CD4-positive, alpha-beta T cell treated with Interferon alpha-2 for 1 hour (primary cell): ENCODE results near the gene COL4A2.
"Not testable (repeated sequence)": the region's sequence is repeated elsewhere in the genome, so short reads cannot be mapped to it uniquely, and the experiment has no call there.

ENCODE experiments used
- DNase-seq, 2 donors: peaks; one replicate each; pipeline ENCODE4 v3.0.0-alpha.2; 2020 to 2022

The COL4A2 gene

DNA sequence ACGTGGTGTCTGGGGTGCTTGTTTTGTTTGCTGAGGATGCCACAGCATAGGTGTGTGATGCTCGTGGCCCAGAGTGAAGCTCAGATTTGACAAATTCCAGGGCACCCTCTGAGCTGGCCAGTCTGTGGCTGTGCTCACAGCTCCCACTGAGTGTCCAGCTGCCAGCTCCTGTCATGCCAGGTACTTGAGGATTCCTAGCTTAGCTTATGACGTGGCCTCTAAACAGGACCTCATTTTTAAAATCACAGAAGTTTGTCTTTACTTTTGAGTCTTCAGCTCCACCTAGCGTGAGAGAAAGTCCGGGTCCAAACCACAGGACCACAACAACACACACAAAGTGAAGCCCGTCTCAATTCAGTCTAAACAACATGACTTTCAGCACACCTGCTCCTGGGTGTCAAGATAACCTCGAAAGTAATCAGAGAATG, 137.2 kb downstream of the COL4A2 start:
- no peak for DNase-seq

DNA sequence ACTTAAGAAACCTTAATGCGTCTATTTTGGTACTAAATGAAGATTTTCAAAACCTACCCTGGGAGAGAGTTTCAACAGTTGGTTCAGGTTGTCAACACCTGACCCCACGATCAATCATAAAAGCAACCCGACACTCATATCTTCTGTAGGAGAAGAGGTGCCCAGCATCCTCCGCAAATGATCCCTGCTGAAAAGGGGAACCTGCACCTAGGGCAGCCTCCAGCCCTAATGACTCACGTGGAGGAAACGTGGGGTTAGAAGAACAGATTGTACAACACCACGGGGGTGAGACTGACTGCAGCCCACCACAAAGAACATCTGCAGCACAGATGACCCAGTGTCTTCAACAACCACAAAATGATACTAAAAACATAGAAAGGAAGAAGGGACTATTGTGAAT, 138.1 kb downstream of the COL4A2 start:
- DNase-seq = no peak

DNA sequence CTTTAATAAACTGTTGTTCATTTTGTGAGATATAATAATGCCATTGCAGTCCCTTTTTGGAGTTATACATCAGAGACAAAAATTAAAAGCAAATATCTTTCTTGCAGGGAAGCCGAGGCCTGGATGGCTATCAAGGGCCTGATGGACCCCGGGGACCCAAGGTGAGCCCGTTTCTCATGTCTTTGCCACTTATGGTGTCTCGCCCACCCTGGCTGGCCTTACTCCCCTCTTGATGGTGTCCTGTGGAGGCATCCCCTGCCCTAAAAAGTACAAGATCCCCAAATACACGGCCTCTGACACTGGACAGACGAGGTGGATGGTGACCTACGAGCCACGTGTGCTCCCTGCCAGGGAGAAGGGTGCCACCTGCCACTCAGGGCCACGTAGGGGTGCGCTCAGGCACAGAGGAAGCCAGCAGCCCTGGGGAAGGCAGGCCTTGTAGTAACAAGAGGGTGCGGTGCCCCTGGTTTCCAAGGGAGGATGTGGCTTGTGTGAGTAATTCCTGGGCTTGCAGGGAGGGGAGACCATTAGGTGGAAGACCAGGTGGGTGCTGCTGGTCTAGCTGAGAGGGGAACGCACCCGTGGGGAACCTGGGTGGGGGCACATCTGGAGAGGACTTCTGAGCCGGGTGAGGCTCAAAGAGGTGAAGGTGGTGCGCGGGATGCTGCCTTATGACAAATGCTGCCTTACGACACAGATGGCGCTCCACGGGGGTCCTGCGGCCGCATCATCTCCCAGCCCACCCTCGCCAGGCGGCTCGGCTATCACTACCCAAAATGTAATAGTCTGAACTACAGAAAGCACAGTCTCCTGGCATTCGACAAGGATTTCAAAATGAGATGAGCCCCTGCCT, 138.9 kb downstream of the COL4A2 start:
- DNase-seq = no peak

DNA sequence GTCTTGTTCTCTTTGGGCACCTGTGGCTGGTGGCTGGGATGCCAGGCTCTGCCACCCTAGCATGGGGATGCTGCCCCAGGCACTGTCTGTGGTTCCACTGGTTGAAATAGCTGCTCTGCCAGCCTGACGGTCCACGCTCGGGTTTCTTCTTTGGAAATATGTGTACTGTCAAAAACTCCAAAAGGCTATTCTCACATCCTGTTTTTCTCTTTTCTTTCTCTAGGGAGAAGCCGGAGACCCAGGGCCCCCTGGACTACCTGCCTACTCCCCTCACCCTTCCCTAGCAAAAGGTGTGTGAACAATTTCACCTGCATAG, 139.4 kb downstream of the COL4A2 start:
- no peak for DNase-seq

DNA sequence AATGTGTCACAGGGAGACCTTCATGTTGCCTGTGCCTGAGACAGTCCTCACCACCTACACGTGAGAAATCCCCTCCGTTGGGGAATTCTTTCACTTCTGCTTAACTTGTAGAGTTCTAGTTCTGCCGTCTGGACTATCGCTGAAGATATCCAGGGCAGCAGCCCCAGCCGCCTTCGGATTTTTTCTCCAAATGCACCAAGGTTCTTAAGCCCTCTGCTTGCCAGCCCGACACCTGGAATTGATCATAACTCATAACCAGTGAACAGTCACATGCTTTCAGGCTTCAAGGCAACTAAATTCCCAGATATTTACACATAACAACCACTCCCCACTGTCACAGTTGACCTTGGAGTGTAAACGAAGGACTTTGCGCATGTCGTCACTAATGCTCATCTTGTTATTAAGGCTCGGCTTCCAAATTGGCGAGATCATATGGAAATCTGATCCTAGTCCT, 140.0 kb downstream of the COL4A2 start:
- DNase-seq = no peak

DNA sequence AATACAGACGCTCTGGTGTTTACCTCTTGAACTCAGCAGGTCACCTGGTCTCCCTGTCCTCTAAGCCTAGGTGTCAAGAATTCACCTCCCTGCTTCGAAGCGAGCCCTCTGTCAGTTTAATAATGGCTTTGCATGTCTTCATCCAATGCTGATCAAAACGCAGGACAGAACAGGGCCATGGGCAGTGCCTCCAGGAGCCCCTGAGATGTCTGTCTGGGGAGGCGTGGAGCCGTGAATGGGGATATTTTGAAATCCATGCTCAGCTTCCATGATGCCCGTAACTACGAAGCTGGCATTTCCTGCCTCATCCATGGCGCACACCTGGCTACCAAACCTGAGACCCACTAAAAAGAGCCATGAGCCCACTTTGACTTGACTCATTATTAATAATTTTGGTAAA, 140.7 kb downstream of the COL4A2 start:
- DNase-seq = no peak

DNA sequence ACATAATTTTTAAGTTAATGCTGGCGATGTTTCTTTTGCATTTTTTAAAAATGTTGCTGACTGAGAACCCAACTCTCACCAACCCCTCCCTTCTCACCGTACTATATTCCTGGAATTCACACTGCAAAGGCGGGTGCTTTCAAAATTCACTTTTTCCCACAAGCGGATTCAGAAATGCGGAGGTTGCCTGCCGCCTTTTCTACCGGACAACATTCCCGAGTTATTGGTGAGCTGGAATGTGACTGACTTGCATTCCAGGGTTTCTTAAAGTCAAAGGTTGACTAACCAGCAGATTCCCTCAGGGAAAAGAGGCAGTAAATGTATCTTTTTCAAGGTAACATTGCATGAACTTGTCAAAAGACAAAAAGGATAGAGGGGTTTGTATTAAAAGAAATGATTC, 141.1 kb downstream of the COL4A2 start:
- no peak for DNase-seq

DNA sequence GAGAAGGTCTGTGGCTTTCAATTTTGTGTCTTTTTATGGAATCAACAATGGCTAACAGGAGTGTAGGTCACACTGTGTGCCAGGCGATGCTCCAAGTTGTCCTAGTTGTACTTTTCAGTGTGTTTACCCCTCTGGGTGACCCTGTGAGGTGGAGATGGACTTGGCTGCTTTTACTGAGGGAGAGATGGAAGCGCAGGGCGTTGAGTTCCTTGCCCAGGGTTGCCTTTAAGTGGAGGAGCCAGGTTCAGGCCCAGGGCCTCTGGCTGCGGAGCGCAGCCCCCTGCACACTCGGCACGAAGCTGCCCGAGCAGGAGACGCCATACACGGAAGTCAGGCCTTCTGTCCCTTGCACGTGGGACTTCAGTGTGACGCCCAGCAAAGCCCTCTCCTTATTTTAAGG, 141.6 kb downstream of the COL4A2 start:
- no peak for DNase-seq

DNA sequence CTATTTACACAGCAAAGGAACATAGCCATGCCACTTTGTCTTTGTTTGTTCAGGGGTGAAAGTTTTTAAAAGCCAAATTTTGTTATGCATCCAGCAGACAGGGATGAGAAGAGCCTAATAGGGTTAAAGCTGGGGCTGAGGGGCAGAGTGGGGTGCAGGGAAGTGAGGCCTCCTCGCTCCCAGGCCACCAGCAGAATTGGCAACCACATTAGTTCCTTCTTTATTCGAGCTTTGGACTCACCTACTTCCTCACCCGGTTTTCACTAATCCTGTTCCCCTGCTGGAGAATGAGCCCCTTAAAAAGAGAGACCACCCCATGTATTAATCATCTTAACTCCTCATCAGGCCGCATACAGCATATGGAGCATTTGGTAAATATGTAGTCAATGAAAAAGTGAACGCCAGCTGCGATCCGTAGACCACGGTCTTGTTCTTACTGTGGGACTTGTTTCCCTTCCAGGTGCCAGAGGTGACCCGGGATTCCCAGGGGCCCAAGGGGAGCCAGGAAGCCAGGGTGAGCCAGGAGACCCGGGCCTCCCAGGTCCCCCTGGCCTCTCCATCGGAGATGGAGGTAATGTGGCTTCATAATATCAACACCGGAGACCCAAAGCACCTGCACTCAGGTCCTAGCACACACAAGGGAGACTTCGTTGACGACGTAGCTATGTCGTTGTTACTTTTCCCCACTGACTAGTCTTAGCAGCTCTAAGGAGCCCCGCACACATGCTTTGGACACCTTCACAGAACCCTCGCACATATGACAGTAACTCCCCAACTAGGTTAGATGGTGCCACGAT, 142.3 kb downstream of the COL4A2 start:
- no peak for DNase-seq

DNA sequence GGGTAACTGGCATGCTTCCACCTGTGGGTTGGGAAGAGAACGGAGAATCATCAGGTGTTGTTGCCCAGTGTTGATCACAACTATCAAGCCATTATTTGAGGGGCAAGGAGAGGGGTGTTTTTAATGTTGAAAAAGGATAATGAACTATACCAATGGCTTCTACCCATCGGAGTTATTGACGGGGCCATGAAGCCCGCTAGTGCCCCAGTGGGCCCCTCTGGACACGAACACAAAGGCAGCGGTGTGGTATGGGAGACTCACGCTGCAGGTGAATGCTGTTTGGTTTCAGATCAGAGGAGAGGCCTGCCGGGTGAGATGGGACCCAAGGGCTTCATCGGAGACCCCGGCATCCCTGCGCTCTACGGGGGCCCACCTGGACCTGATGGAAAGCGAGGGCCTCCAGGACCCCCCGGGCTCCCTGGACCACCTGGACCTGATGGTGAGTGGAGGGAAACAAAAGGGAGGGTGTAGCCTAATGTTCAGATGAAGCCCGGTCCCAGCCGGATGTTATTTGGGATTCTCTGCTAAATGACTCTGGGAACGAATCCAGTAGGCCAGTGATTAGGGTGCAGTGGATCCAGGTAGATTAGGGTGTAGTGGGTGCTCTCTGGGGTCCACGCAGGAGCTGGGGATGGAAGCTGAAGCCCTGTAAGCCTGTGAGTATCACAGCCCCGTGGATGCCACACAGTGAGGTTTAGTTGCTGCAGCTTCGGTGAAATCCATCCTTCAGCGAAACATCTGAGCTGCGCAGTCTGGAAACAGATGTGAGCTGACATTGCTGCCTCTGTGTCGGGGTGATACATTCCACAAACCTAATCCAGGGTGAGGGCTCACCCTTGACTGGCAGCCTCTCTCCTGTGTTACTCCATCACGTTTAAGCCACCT, 143.2 kb downstream of the COL4A2 start:
- DNase-seq = no peak

DNA sequence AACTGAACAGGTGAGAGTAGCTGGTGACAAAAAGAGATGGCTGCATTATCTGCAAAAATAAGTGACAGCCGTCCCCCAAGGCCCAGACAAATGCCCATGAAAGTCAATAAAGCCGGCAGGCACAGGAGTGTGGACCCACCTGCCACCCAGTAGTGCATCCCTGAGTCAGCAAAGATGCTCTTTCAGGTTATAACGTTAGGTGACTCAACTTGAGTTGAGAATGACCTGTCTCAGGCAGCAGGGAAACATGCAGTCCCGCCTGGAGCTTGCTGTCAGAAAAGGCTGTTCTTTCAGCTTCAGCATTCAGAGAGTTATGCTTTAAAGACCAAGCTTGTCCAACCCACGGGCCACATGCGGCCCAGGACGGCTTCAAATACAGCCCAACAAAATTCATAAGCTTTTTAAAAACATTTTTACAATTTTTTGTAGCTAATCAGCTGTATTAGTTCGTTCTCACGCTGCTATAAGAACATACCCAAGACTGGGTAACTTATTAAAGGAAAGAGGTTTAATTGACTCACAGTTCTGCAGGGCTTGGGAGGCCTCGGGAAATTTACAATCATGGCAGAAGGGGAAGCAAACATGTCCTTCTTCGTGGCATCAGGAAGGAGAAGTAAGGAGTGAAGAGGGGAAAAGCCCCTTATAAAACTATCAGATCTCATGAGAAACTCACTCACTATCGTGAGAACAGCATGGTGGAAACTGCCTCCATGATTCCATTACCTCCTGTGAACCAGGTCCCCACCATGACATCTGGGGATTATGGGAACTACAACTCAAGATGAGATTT, 144.1 kb downstream of the COL4A2 start:
- DNase-seq = no peak

DNA sequence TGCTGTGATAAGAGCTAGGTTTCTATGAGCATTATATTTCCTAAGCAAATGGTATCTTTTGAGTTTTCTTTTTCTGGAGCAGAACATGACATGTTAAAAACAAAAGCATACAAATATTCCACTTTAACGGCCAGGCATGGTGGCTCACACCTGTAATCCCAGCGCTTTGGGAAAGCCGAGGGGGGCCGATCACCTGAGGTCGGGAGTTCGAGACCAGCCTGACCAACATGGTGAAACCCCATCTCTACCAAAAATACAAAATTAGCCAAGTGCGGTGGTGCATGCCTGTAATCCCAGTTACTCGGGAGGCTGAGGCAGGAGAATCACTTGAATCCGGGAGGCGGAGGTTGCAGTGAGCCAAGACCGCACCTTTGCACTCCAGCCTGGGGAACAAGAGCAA, 146.0 kb downstream of the COL4A2 start:
- not testable (repeated sequence) for DNase-seq

DNA sequence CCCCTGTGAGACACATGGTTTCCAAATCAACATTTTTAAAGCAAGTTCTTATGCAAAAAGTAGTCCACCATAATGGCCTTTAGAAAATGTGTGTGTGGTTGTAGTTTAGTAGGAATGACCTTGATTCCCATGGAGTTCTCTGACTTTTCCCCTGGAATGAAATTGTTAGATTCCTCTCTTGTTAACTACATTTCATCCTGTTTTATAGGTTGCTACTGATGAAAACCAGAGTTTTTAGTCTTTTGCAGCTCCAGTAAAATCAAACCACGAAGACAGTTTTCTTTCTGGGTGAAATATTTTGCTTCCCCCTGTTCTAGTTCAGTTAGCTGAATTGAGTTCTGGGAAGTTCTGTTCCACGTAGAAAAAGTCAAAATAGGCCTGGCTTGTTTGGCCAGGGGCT, 146.7 kb downstream of the COL4A2 start:
- DNase-seq = no peak

DNA sequence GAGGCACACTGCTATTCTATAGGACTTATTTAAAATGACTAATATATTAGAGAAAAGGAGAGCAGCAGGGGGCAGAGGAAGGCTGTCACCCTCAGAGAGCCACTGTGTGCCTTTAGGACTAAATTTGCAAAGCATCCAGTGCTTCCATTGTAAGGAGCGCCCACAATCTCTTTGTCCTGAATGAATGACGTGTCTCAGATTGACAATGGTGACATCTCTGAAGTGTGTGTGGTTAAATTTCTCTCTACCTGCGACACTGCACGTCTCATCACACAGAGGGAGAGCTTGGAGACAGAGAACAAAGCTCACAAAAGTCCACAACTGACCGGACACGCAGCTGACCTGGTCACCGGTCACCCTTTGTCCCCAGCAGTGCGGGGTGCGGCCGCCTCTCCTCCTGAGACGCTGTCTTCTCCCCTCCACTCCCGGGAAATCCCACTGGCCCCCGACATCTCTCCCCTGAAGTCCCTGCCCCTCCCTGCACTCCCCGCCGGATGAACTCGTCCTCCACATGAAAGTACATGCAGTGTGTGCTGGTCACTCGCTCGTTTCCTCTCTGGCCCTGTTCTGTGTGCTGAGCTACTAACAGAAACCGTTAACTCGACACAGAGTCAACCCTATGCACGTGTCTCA, 147.3 kb downstream of the COL4A2 start:
- DNase-seq = no peak

DNA sequence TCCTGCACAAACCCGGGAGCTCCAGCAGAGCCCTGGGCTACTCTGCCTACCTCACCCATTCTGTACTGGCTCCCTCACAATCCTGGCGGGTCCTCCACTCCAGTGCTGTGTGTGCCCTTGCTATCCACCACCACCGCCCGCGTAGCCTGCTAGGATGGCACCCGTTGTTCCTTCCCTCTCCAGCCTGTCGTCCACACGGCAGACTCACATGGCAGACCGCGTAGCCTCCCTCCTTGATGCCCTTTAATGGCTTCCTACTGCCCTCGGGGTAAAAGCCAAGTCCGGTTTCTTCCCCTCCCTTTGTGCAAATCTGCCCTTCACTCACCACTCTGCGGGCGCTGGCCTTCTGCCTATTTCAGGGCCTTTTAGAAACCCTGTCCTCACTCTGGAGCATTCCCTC, 147.9 kb downstream of the COL4A2 start:
- DNase-seq = no peak

DNA sequence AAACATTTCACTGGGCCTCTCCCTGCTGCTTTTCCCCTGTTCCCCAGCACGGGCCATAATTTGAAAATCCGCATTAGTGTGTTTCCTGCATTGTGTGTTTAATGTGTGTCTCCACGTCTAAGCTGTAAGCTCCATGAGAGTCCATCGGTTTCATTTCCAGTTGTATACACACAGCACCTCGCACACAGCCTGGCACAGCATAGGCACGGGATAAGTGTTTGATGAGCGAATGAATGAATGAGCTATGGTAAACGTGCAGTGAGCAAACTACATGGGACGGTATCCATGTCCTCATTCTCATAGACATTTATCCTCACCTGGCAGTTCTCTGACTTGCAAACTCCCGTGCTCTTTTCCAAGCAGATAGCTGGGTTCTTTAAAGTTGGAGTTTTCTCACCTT, 148.4 kb downstream of the COL4A2 start:
- no peak for DNase-seq

DNA sequence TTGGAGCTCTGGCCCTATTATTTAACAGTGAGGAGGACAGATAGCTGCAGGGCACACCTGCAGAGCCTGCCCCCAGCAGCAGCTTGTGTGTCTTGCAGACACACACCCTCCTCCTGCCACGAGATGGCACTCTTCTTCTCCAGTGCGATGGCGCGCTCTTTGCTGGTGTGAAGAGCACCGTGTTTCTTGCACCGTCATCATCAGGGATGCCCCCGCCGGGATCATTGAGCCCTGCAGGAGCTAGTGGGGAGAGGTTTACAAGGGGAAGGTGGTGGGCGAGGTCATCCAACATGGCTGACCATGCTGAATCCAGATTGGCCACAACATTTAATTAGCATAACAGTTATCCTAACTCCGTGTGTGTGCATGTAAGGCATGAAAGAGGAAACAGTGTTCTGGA, 148.9 kb downstream of the COL4A2 start:
- peak; percentile 58 to 66 for DNase-seq

DNA sequence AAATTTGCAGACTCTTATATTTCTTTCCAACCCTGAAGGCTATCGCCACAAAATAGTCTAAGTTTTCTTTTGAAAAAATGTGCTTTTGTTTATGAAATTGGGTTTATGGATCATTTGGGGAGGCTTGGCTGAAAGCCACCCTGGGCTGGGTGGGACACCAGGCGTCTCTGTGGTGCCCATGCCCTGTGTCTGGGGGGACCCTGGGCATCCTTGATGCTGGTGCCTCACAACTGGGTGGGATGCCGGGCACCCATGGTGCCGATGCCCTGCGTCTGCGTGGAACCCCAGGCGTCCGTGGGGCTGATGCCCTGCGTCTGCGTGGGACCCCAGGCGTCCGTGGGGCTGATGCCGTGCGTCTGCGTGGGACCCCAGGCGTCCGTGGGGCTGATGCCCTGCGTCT, 149.5 kb downstream of the COL4A2 start:
- no peak for DNase-seq

DNA sequence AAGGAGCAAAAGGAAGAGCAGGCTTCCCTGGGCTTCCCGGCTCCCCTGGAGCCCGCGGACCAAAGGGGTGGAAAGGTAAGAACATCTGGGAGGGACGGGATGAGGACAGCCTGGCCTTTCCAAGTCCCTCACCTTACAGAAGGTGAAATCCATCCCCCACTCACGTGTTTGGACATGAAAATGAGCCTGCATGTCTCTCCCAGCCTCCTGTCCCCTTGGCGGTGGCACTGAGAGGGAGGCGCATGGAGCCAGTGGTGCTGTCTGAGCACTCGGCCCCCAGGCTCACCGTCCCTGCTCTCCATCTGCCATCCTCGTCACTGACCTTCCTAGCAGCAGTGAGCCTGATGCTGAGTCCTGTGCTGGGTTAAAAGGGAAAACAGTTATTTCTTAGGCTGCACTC, 150.3 kb downstream of the COL4A2 start:
- DNase-seq = no peak

DNA sequence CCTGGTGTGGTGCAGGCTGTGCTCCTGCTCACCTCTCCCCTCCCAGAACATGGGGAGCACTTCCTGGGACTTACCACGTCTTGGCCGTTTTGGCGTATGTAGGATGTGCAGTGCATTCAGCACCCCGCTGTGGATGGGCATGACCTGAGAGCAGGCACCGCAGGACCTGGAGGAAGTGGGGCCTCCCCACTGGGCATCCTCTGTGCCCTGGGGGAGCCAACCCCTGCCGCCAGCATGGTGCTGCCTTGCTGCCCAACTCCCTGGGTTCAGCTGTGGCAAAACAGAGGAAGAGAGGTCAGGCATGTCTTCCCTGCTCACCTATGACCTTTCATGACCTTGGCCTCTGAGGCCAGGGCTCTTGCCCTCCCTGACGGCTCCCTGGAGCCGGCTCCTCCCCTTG, 150.9 kb downstream of the COL4A2 start:
- DNase-seq = no peak

DNA sequence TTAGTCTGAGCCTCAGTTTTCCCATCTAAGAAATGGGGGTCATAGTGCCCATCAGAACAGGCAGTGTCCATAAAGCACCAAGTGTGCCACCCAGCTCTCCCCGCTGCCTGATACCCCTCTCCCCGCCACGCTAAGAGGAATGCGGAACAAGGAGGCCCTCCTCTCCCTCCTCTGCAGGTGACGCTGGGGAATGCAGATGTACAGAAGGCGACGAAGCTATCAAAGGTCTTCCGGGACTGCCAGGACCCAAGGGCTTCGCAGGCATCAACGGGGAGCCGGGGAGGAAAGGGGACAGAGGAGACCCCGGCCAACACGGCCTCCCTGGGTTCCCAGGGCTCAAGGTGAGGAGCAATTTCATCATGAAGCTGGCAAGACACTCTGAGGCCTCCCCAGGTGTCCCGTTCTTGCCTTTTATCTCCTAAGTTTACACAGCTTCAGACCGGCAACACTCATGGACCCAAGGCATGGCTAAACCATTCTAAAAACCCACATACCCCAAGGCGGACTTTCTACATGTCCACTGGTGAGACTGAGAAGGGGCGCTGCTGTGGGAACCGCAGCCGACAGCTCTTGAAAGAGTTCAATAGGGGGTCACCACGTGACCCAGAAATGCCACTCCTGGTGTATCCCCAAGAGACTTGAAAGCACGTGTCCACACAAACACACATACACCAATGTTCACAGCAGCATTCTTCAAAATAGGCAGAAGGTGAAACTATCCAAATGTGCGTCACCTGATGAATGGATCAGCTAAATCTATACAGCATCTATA, 151.7 kb downstream of the COL4A2 start:
- DNase-seq = no peak
